GM12872 (cell line): ENCODE measurements around the gene POU2AF3.

ENCODE experiments used
- TF ChIP-seq, protein P1 (sequence below): IDR thresholded peaks from 3 replicates; pipeline ENCODE4 v1.5.1; 2011; ENCODE audit warnings: low read depth, mild to moderate bottlenecking, low read length, moderate library complexity; ENCODE audit not compliant: insufficient read depth

Gene POU2AF3

GRCh38 chr11:111264646-111265045 is 33.7 kb upstream of the POU2AF3 start:
- TF ChIP-seq, protein P1, sequence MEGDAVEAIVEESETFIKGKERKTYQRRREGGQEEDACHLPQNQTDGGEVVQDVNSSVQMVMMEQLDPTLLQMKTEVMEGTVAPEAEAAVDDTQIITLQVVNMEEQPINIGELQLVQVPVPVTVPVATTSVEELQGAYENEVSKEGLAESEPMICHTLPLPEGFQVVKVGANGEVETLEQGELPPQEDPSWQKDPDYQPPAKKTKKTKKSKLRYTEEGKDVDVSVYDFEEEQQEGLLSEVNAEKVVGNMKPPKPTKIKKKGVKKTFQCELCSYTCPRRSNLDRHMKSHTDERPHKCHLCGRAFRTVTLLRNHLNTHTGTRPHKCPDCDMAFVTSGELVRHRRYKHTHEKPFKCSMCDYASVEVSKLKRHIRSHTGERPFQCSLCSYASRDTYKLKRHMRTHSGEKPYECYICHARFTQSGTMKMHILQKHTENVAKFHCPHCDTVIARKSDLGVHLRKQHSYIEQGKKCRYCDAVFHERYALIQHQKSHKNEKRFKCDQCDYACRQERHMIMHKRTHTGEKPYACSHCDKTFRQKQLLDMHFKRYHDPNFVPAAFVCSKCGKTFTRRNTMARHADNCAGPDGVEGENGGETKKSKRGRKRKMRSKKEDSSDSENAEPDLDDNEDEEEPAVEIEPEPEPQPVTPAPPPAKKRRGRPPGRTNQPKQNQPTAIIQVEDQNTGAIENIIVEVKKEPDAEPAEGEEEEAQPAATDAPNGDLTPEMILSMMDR, result no peak

GRCh38 chr11:111265421-111265820 is 32.9 kb upstream of the POU2AF3 start:
- TF ChIP-seq, protein P1, result no peak

DNA sequence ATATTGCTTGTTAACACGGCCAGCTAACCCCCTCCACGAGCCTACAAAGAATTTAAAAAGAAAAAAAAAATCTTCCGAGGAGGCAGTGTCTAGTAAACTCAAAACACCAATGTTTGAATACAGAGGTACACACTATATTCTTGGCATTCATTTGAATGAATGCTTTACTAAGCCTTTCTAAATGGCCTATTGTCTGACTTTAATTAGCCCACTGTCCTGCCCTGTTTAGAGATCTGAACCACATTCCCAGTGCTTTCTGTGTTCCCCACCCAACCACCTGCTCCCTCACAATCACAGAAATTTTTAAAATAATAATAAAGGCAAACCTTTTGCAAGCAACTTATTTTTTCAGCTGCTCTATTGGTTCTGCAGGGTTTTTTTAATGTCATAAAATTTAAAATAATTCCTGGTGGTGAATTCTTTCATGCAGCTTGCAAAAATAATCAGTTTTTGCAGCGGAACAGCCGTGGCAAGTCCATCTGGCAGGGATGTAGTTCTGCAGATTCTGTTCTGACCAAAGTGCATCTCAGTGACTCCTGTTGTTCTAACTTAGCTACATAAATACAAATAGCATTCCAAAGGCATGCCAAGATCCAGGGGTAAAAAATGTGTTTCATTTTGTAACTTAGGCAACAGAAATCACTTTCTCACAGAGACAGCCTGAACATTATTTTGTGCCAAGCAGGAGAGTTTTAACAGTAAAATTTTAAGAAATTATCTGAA is 29.0 kb upstream of the POU2AF3 start:
- TF ChIP-seq, protein P1, result no peak

- TF ChIP-seq, protein P1, result no peak
Measured at GRCh38 chr11:111272420-111272819, 25.9 kb upstream of the POU2AF3 start.

DNA sequence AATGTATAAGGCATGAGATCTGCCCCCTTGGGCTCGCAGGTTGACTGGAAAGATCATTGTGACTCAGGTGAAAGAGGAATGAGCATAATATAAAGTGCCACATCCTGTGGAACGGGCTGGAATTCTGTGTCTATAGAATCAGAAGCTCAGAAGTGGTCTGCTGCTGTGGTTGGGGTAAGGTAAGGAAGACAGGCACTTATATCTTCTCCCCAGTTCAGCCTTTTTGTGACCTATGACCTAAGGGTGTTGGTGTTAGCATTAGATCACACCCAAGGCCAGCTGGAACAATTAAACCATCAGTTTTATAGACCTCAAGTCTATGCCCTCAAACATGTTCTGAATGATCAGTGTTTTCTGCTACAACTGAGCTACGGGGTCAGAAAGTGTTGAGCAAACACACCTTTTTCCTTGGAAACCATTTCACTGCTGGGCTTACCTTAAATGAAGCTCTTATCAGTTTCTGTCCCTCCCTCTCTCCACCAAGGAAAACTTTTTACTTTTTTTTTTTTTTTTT is 15.7 kb upstream of the POU2AF3 start:
- TF ChIP-seq, protein P1, result no peak

DNA sequence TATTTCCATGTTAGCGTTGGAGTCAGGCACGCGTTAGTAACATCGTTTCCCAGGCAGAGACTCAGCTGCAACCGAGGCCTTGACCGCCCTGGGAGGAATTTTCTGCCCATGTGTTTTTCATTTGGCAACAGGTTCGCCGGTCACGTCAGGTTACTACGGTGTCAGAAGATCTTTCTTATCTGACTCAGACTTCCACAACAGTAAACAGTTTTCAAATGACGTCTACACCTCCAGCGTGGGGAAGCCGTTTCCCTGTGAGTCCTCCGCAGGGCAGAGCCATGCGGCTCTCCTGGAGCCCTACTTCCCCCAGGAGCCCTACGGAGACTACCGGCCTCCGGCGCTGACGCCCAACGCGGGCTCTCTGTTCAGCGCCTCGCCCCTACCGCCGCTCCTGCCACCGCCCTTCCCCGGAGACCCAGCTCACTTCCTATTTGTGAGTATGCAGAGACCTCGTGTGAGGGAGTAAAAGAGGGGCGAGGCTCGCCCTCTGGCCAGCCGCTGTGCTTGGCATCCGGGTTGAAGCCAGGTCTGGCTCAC is 14.3 kb upstream of the POU2AF3 start:
- TF ChIP-seq, protein P1, result no peak

GRCh38 chr11:111285189-111286091 is 12.9 kb upstream of the POU2AF3 start:
- TF ChIP-seq, protein P1, result no peak
